Keratinocyte (primary cell): ENCODE results near the gene PCDHA2. TPM values are rescaled to one million over a fixed set of nuclear protein-coding genes. Genes with fewer than 3 reads are reported as not detected.
"Not testable (repeated sequence)": the region's sequence is repeated elsewhere in the genome, so short reads cannot be mapped to it uniquely, and the experiment has no call there.

ENCODE experiments used
- DNase-seq: peaks from one replicate; pipeline ENCODE4 v3.0.0-alpha.2; 2011; ENCODE audit warnings: low read depth, missing footprints, low spot score
- FAIRE-seq: peaks from 2 replicates; lab custom pipeline; 2011; peaks lifted over from hg19 to GRCh38; lab: Jason Lieb, UNC
- H2AFZ ChIP-seq: 2 replicates; pipeline ENCODE4 v1.6.0; 2012; ENCODE audit warnings: low read length, control low read depth, inconsistent platforms; ENCODE audit not compliant: control insufficient read depth
- H3K27ac ChIP-seq: 2 replicates; pipeline ENCODE4 v1.5.1; 2011; ENCODE audit warnings: low read length; ENCODE audit not compliant: control insufficient read depth, insufficient read depth
- H3K27me3 ChIP-seq: 3 replicates; pipeline ENCODE4 v1.6.0; 2011; ENCODE audit warnings: low read length; ENCODE audit not compliant: control insufficient read depth, insufficient read depth; ENCODE audit errors: extremely low read depth
- H3K36me3 ChIP-seq, 2 experiments: 2 replicates in 1 of 2; 3 replicates in 1 of 2; pipeline ENCODE4 v1.5.1; 2011; ENCODE audit warnings: low read length in 2 of 2, mild to moderate bottlenecking in 1 of 2; ENCODE audit not compliant: control insufficient read depth in 2 of 2, insufficient read depth in 2 of 2; ENCODE audit errors: extremely low read depth in 1 of 2
- H3K4me1 ChIP-seq: 3 replicates; pipeline ENCODE4 v1.5.1; 2011; ENCODE audit warnings: low read length; ENCODE audit not compliant: control insufficient read depth, insufficient read depth; ENCODE audit errors: extremely low read depth
- H3K4me2 ChIP-seq: 3 replicates; pipeline ENCODE4 v1.6.0; 2011; ENCODE audit warnings: low read depth, low read length; ENCODE audit not compliant: control insufficient read depth, insufficient read depth; ENCODE audit errors: extremely low read depth
- H3K4me3 ChIP-seq, 3 experiments: fragments of 200-600 bp in 1 of 3; sonication (generic) in 1 of 3; 2 replicates in 2 of 3; 3 replicates in 1 of 3; pipeline ENCODE4 v1.5.1; 2011 to 2016; ENCODE audit warnings: low read length in 3 of 3, mild to moderate bottlenecking in 3 of 3, control low read depth in 2 of 3, inconsistent platforms in 1 of 3, low read depth in 1 of 3, mixed read lengths in 1 of 3, mixed run types in 1 of 3, moderate library complexity in 1 of 3; ENCODE audit not compliant: control insufficient read depth in 2 of 3, insufficient read depth in 2 of 3; ENCODE audit errors: extremely low read depth in 1 of 3
- H3K79me2 ChIP-seq: 2 replicates; pipeline ENCODE4 v1.6.0; 2012; ENCODE audit warnings: low read length; ENCODE audit not compliant: control insufficient read depth, insufficient read depth
- H3K9ac ChIP-seq: 3 replicates; pipeline ENCODE4 v1.6.0; 2011; ENCODE audit warnings: low read length; ENCODE audit not compliant: control insufficient read depth, insufficient read depth; ENCODE audit errors: extremely low read depth
- H3K9me1 ChIP-seq: 3 replicates; pipeline ENCODE4 v1.6.0; 2011; ENCODE audit warnings: low read length; ENCODE audit not compliant: control insufficient read depth, insufficient read depth; ENCODE audit errors: extremely low read depth
- H3K9me3 ChIP-seq: 2 replicates; pipeline ENCODE4 v1.5.1; 2012; ENCODE audit warnings: low read depth, low read length; ENCODE audit not compliant: control insufficient read depth
- H4K20me1 ChIP-seq: 3 replicates; pipeline ENCODE4 v1.6.0; 2011; ENCODE audit warnings: low read length; ENCODE audit not compliant: control insufficient read depth, insufficient read depth; ENCODE audit errors: extremely low read depth
- CTCF ChIP-seq, 3 experiments: IDR thresholded peaks in 1 of 3; conservative IDR thresholded peaks in 1 of 3; optimal IDR thresholded peaks in 1 of 3; 2 replicates in 2 of 3; 3 replicates in 1 of 3; pipeline versions ENCODE3 to v1.5.1; 2011; ENCODE audit warnings: low read length in 3 of 3, mild to moderate bottlenecking in 3 of 3, moderate library complexity in 2 of 3, control low read depth in 1 of 3, inconsistent platforms in 1 of 3; ENCODE audit not compliant: insufficient read depth in 2 of 3; ENCODE audit errors: extremely low read depth in 1 of 3
- EZH2 ChIP-seq: IDR thresholded peaks from one replicate; pipeline ENCODE4 v1.6.1; 2012; ENCODE audit warnings: inconsistent platforms, mild to moderate bottlenecking, low read length, moderate library complexity
- dilution Hi-C: fragments of 300-500 bp; cut with MboI; formaldehyde crosslinking; loops from one replicate; pipeline ENCODE4 v1.7.0; 2020; ENCODE audit warnings: low sequenced_read_pairs; ENCODE audit not compliant: extremely low pct_ligation_motif_present
- polyA plus RNA-seq, 5 experiments: library from polyadenylated mRNA; depleted of rRNA in 3 of 5; stranded (reverse) in 3 of 5; stranded (forward) in 1 of 5; unstranded in 1 of 5; fragments of >200 nt; gene quantifications; 1 replicate in 1 of 5; 2 replicates in 3 of 5; 3 replicates in 1 of 5; pipeline versions ENCODE4 v1.2.1 to v1.2.3, GENCODE V29; 2011 to 2012; ENCODE audit warnings: missing spikeins in 2 of 5, low read depth in 1 of 5, low replicate concordance in 1 of 5

The PCDHA2 gene
- polyA plus RNA-seq, 1 donor (not counting 4 experiments of a cell fraction or from before 2014, with no cell fraction given): not detected

- no peaks in the 10 kb centered on the region for H3K4me1 ChIP-seq
- DNase-seq (no peak), FAIRE-seq (no peak)
- no peaks in the 10 kb centered on the region for H3K9me1 ChIP-seq
- H3K4me2 ChIP-seq: no peak within 1 kb of the TSS
- TF ChIP-seq CTCF (optimal IDR thresholded peaks at IDR 0.05 in 1 of 3, IDR thresholded peaks at IDR 0.05 in 1 of 3, conservative IDR thresholded peaks at IDR 0.05 in 1 of 3; ENCODE audit: extremely low read depth in 1 of 3, insufficient read depth in 2 of 3, low read length in 3 of 3): no peak
- TF ChIP-seq EZH2: no peak
- no peaks in the 10 kb centered on the region for H3K27me3 ChIP-seq
- peaks cover 16% of the 10 kb centered on the region for H3K9me3 ChIP-seq
- dilution Hi-C loops: no loop called here
- no peak within 1 kb of the TSS for H2AFZ ChIP-seq
- no peaks in the 10 kb centered on the region for H3K36me3 ChIP-seq
- H3K4me3 ChIP-seq: no peak within 1 kb of the TSS
- no peak within 1 kb of the TSS for H3K9ac ChIP-seq
- H3K79me2 ChIP-seq: no peaks in the 10 kb centered on the region
- no peaks in the 10 kb centered on the region for H4K20me1 ChIP-seq
- H3K27ac ChIP-seq: no peak within 1 kb of the TSS
Observed at GRCh38 chr5:140833993-140834392, 39.3 kb downstream of the PCDHA2 start, which contains the start of gene PCDHA7. TSS of gene PCDHA7 (plus strand) at chr5:140834269. CDS start at chr5:140834384, 115 bp downstream.

GRCh38 chr5:140834439-140835008, 39.9 kb downstream of the PCDHA2 start:
- not testable (repeated sequence) for FAIRE-seq, H3K4me3 ChIP-seq, H2AFZ ChIP-seq

More at GRCh38 chr5:140834439-140835008, 39.9 kb downstream of the PCDHA2 start:
- DNase-seq, H3K27ac ChIP-seq, H3K4me2 ChIP-seq, H3K9ac ChIP-seq, H3K9me1 ChIP-seq, H4K20me1 ChIP-seq, dilution Hi-C loops, H3K4me1 ChIP-seq, H3K79me2 ChIP-seq, H3K27me3 ChIP-seq, H3K36me3 ChIP-seq: not testable (repeated sequence)
- H3K9me3 ChIP-seq: peaks cover 16% of the 10 kb centered on the region
